HG03432 (cell line): ENCODE results near the gene ATP13A3.
A peak's percentile ranks its signal among the peaks of the same experiment; 100 is the strongest.

Source experiments
- ATAC-seq: cut with Tn5 transposase; IDR thresholded peaks from one replicate; pipeline ENCODE4 v1.9.1; 2021; ENCODE audit warnings: mild to moderate bottlenecking, moderate library complexity; ENCODE audit not compliant: unreplicated experiment

ATP13A3 gene

DNA sequence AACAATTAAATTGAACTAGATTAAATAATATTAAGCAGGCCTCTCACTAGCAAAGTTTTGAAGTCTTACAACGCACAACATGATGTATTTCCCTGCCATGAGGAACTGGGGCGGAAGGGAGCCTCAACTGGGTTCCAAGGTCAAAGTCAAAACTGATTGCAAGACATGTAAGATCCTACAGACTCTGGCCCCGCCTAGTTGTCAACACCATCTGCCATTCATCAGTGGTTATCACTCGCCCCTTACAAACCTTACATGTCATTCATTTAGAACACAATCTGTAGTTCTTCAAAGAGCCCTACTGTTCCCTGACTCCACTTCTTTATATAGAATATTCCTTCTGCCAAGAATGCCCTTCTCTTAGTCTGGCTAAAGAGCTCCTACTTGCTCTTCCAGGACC lies 10.0 kb downstream of the ATP13A3 start:
- no peak for ATAC-seq

- no peak for ATAC-seq
Observed at GRCh38 chr3:194475978-194476377, 10.8 kb downstream of the ATP13A3 start.

- no peak for ATAC-seq
Observed at GRCh38 chr3:194475138-194475932, 11.5 kb downstream of the ATP13A3 start.

GRCh38 chr3:194474675-194475074 lies 12.1 kb downstream of the ATP13A3 start:
- no peak for ATAC-seq

GRCh38 chr3:194472290-194472920 lies 14.4 kb downstream of the ATP13A3 start:
- peak; percentile 75 for ATAC-seq

DNA sequence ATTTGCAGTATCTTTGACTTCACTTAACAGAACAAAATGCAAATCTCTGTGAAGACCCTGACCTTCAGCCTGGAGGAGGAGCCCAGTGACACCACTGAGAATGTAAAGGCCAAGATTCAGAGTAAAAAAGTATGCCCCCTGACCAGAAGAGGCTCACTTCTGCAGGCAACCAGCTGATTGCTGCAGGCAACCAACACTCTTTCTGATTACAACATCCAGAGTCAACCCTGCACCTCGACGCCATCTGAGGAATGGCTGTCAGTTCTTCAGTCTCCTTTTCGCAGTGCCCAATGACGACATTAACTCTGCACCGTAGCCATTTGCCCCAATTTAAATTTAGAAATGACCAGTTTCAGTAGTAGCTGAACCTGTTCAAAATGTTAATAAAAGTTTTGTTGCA lies 14.9 kb downstream of the ATP13A3 start:
- ATAC-seq, result no peak

- no peak for ATAC-seq
Observed at GRCh38 chr3:194470615-194471014, 16.2 kb downstream of the ATP13A3 start.

DNA sequence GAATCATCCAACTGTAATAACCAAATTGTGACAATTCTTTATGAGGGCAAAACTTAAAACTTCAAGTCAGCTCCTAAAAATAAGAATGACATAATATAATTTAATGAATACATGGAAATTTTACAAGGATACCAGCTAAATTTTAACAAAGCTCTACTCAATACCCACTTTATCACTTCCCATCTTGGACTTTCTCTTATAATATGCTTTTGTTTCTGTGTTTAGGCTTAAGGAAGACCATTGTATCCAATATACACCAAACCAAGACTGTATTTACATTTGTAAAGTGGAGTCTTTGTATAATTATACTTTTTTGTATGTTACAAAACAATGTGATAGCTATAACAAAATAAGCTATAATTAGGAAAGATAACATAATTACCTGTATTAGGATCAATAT lies 16.8 kb downstream of the ATP13A3 start:
- ATAC-seq, result no peak

GRCh38 chr3:194468086-194468485 lies 18.7 kb downstream of the ATP13A3 start:
- ATAC-seq, result no peak

DNA sequence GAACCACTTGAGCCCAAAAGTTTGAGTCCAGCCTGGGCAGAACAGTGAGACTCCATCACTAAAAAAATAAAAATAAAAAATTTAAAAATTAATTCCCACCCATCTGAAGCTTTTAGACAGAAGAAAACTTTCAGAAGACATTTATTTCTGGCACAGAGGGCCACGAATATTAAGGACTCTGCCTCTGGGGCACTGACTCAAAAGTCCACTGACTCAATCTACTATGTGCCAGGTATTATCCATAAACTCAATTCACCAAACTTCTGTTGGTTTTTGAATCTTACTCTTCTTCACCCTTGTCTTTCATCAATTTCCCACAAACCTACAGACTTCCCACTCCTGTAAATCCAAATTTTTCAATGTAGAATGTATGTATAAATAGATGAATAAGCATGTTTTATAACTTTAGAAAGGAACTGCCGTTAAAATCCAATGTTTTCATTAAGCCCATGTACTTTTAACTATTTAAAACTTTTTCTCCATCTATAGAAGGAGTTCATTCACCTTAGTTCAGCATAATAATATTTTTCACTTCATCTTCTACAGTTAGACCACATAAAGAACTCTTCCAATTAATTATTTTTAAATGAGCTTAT lies 19.9 kb downstream of the ATP13A3 start:
- ATAC-seq, result no peak

- ATAC-seq, result peak; percentile 48
Observed at GRCh38 chr3:194465920-194466570, 20.8 kb downstream of the ATP13A3 start.

DNA sequence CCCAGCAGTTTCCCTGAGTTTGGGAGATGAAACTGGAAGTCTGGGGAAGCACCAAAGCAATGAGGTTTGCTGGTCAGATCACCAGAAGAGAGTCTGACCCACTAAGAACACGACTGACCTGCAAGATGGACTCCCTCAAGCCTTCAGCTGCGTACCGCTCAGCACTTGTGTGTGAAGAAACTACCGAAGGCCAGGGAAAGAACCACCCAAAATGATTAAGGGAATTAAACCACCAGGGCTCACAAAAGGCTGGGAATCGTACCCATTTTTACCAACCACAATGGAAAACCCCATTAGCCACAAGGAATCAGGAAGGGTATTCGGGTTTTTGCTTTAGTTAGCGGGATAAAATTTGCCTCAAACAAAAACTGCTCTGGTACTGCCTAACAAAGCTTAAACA lies 21.6 kb downstream of the ATP13A3 start:
- ATAC-seq, result no peak

DNA sequence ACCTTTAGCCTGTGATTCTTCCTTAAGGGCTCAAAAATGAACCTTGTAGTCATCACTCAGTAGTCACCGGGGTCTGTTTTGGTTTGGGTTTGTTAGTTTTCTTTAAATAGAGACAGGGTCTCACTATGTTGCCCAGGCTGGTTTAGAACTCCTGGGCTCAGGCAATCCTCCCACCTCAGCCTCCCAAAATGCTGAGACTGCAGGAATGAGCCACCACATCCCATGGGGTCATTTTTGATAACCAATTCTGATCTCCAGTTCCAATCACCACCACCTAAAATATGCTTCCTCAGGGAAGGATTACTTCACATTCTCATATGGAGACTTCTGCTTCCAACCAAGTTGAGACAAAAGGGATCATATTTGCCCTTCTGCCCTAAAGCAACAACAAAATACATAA lies 22.1 kb downstream of the ATP13A3 start:
- no peak for ATAC-seq

DNA sequence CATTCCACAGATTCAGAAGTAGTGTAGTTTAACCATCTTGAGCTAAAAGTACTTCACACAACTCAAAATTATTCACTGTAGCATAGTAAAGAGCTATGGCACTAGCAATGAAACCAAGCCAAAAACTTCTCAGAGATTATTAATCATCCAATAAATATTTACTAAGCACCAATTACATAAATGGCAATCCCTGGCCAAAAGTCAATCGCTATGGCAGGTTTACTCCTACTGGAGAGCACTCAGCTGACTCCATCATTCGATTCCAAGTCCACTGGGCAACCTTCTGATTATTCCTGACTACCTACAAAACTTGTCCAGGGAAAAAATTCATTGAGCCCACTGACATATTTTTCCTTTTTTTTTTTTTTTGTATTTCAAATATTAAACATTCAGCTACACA lies 23.9 kb downstream of the ATP13A3 start:
- ATAC-seq, result no peak

GRCh38 chr3:194460566-194460965 lies 26.2 kb downstream of the ATP13A3 start:
- no peak for ATAC-seq

DNA sequence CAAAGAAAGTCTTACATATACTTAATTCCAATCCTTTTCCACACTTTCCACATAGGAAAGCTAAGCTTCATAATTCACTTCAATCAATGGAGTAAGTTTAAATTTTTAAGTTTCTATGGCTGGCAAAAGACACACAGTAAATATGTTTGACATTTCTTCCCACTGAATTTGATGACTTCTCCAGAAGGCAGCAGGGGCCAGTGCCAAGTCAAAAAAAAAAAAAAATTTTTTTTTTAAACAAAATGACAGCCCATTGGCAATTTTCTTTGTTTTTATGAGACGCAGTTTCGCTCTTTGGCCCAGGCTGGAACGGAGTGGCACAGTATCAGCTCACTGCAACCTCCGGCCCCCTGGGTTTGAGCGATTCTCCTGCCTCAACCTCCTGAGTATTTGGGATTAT lies 28.7 kb downstream of the ATP13A3 start:
- ATAC-seq, result no peak

DNA sequence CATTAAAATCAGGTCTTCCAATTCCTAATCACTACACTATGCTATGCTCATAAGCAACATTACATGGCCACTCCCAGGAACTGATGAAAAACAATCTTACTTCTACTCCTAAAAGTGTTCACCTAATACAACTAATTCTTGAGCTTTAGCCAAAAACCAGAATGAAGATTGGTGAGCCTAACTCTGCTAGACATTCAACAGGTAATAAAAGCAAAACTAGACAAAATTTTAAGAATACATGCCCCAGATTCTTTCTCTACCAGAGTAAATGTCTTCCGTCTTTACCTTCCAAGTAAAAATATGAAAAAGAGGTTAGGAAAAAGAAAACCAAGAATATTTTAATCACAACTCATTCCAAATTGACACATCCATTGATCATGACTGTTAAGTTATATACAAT lies 31.3 kb downstream of the ATP13A3 start:
- no peak for ATAC-seq

- ATAC-seq, result no peak
Observed at GRCh38 chr3:194450341-194450740, 36.5 kb downstream of the ATP13A3 start.

DNA sequence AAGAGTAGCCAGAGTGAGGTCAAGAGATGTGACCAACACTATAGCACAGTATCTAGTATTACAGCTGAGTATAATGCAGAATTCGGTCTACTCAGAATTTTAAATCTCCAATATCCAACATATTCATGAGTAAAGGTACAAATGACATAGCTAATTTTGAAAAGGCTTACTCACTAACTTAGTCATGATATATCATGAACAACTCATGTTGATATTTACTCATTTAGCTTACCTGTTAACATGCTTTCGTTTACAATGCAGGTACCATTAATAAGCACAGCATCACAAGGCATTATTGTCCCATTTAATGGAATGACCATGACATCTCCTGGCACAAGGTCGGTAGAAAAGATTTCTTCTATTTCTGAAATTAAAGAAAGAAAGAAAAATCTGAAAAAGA lies 36.9 kb downstream of the ATP13A3 start:
- ATAC-seq, result no peak

DNA sequence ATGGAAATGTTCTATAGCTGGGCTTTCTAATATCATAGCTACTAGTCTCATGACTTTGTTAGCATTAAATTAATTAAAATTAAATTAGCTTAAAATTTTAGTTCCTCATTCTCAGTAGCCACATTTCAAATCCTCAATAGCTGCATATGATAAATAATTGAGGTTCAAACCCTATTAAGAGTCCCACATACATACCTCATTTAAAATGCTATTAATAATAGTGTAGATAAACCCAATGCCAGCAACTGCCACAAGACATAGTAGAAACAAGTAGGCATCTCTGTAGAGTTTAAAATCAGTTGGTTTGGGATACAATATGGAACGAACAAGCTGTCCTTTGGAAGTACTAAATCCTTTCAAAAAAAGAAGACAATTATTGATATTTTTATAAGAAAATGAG lies 39.1 kb downstream of the ATP13A3 start:
- ATAC-seq, result no peak

DNA sequence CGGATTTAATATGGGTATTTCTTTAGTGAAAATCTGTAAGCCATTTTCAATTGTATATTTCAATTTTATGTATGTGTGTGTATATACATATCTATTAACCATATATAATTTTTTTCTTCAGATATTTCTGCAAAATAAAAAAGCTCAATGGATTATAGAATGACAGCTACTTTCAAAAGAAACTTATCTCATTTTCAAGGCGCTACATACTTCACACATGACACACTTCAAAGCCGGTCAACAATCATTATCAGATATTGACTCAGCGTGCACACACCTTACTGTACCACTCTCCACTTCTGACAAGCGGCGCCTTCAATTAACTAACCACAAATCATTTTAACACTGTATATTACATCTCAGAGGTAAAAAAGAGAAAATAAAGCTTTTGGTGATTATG lies 39.6 kb downstream of the ATP13A3 start:
- no peak for ATAC-seq

DNA sequence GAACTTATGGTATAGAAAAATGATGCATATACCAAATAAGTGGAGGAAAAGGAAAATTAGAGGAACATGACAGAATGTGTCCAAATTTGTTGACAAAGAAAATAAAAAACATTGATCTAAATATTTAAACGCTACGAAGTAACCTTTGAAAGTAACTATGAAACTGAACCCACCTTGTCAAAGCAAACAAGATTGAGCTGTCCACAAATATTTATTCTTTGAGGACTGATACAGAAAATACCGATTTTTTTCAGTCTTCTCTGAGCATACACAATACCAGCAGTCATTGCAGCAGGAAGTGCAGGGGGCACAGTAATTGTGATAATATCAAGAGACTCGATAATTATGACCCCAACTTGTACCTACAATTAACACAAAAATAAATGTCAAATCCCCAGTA lies 40.0 kb downstream of the ATP13A3 start:
- ATAC-seq, result no peak
